H1 (cell line): ENCODE measurements around the gene PTGIS.

ENCODE experiments used
- EP300 ChIP-seq, 2 experiments: IDR thresholded peaks; 1 replicate in 1 of 2; 2 replicates in 1 of 2; pipeline ENCODE4 v1.6.1; 2011 to 2012; ENCODE audit warnings: low read depth in 2 of 2, low read length in 2 of 2, mild to moderate bottlenecking in 2 of 2, borderline replicate concordance in 1 of 2, inconsistent platforms in 1 of 2, moderate library complexity in 1 of 2
- FOSL1 ChIP-seq: IDR thresholded peaks from 2 replicates; pipeline ENCODE4 v1.6.1; 2011; ENCODE audit warnings: mild to moderate bottlenecking, low read depth, low read length, moderate library complexity; ENCODE audit not compliant: insufficient read depth
- HDAC2 ChIP-seq, 2 experiments: fragments of 300-600 bp in 1 of 2; sonication (generic) in 1 of 2; IDR thresholded peaks; 2 replicates each; pipeline ENCODE4 v1.6.1; 2011 to 2012; ENCODE audit warnings: low read depth in 2 of 2, low read length in 2 of 2, mild to moderate bottlenecking in 2 of 2, moderate library complexity in 2 of 2, borderline replicate concordance in 1 of 2, inconsistent platforms in 1 of 2
- TF ChIP-seq, protein P1 (sequence below), 3 experiments: IDR thresholded peaks; 1 replicate in 2 of 3; 2 replicates in 1 of 3; pipeline versions ENCODE4 v1.5.1 to v1.6.1; 2011; ENCODE audit warnings: low read length in 3 of 3, mild to moderate bottlenecking in 3 of 3, inconsistent platforms in 2 of 3, low read depth in 1 of 3, moderate library complexity in 1 of 3; ENCODE audit not compliant: insufficient read depth in 1 of 3; ENCODE audit errors: control extremely low read depth in 1 of 3

- TF ChIP-seq HDAC2 (IDR thresholded peaks at IDR 0.05; ENCODE audit: borderline replicate concordance in 1 of 2, low read depth in 2 of 2, low read length in 2 of 2) (no peak), FOSL1 (no peak), EP300 (IDR thresholded peaks at IDR 0.05; ENCODE audit: borderline replicate concordance in 1 of 2, low read depth in 2 of 2, low read length in 2 of 2) (no peak)
- TF ChIP-seq, protein P1, sequence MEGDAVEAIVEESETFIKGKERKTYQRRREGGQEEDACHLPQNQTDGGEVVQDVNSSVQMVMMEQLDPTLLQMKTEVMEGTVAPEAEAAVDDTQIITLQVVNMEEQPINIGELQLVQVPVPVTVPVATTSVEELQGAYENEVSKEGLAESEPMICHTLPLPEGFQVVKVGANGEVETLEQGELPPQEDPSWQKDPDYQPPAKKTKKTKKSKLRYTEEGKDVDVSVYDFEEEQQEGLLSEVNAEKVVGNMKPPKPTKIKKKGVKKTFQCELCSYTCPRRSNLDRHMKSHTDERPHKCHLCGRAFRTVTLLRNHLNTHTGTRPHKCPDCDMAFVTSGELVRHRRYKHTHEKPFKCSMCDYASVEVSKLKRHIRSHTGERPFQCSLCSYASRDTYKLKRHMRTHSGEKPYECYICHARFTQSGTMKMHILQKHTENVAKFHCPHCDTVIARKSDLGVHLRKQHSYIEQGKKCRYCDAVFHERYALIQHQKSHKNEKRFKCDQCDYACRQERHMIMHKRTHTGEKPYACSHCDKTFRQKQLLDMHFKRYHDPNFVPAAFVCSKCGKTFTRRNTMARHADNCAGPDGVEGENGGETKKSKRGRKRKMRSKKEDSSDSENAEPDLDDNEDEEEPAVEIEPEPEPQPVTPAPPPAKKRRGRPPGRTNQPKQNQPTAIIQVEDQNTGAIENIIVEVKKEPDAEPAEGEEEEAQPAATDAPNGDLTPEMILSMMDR (IDR thresholded peaks at IDR 0.05; ENCODE audit: control extremely low read depth in 1 of 3, insufficient read depth in 1 of 3, low read depth in 1 of 3, low read length in 3 of 3): no peak
Observed at GRCh38 chr20:49615401-49616153, 47.6 kb upstream of the PTGIS start.
